HCT116 (cell line): ENCODE measurements around the gene TMEM232.

ENCODE experiments used
- ATF3 ChIP-seq: IDR thresholded peaks from 2 replicates; pipeline ENCODE4 v1.6.1; 2012
- CEBPB ChIP-seq: IDR thresholded peaks from 2 replicates; pipeline ENCODE4 v1.6.1; 2012; ENCODE audit warnings: low read depth
- CTCF ChIP-seq, 3 experiments: fragments of 200-600 bp in 1 of 3; sonication (generic) in 1 of 3; IDR thresholded peaks in 2 of 3; conservative IDR thresholded peaks in 1 of 3; 2 replicates each; pipeline ENCODE4 v1.5.1; 2012 to 2017; ENCODE audit warnings: low read depth in 2 of 3, low read length in 2 of 3, antibody characterized with exemption in 1 of 3, borderline replicate concordance in 1 of 3, control low read depth in 1 of 3, mild to moderate bottlenecking in 1 of 3, mixed read lengths in 1 of 3, mixed run types in 1 of 3, moderate library complexity in 1 of 3; ENCODE audit not compliant: insufficient read depth in 1 of 3
- EZH2 ChIP-seq: fragments of 200-600 bp; sonication (generic); IDR thresholded peaks from 2 replicates; pipeline ENCODE4 v1.6.1; 2017; ENCODE audit warnings: antibody characterized with exemption, mixed run types
- JUND ChIP-seq: IDR thresholded peaks from 2 replicates; pipeline ENCODE4 v1.6.1; 2012
- MAX ChIP-seq: IDR thresholded peaks from 2 replicates; pipeline ENCODE4 v1.6.1; 2012
- POLR2A ChIP-seq: IDR thresholded peaks from 2 replicates; pipeline ENCODE4 v1.7.0; 2011; ENCODE audit warnings: borderline replicate concordance; ENCODE audit not compliant: insufficient read depth, insufficient read length; ENCODE audit errors: extremely low read depth
- POLR2AphosphoS5 ChIP-seq: IDR thresholded peaks from 2 replicates; pipeline ENCODE4 v1.6.1; 2011; ENCODE audit warnings: mild to moderate bottlenecking, low read depth, low read length, moderate library complexity
- RAD21 ChIP-seq: IDR thresholded peaks from 2 replicates; pipeline ENCODE4 v1.6.1; 2012; ENCODE audit warnings: low read depth, mild to moderate bottlenecking
- SIN3A ChIP-seq: IDR thresholded peaks from 2 replicates; pipeline ENCODE4 v1.6.1; 2012; ENCODE audit warnings: low read depth
- SP1 ChIP-seq: IDR thresholded peaks from 2 replicates; pipeline ENCODE4 v1.6.1; 2012; ENCODE audit warnings: low read depth
- TCF7L2 ChIP-seq: IDR thresholded peaks from 2 replicates; pipeline ENCODE4 v1.7.0; 2011; ENCODE audit warnings: borderline replicate concordance, inconsistent platforms; ENCODE audit not compliant: insufficient read depth, insufficient read length; ENCODE audit errors: extremely low read depth
- YY1 ChIP-seq: IDR thresholded peaks from 2 replicates; pipeline ENCODE4 v1.6.1; 2011; ENCODE audit warnings: low read length, low read depth, moderate library complexity, mild to moderate bottlenecking; ENCODE audit not compliant: insufficient replicate concordance; ENCODE audit errors: extremely low read depth
- ZNF274 ChIP-seq: fragments of 200-500 bp; sonication (Bioruptor generic); IDR thresholded peaks from 2 replicates; pipeline ENCODE4 v1.6.1; 2014; ENCODE audit warnings: mild to moderate bottlenecking, low read depth, low read length, inconsistent platforms

GRCh38 chr5:110413856-110414255, 312.6 kb downstream of the TMEM232 start:
- TF ChIP-seq CTCF (IDR thresholded peaks at IDR 0.05 in 2 of 3, conservative IDR thresholded peaks at IDR 0.05 in 1 of 3; ENCODE audit: borderline replicate concordance in 1 of 3, insufficient read depth in 1 of 3, low read depth in 2 of 3, low read length in 2 of 3), result no peak
- TF ChIP-seq JUND, result no peak
- no peak for TF ChIP-seq SP1
- no peak for TF ChIP-seq POLR2A
- no peak for TF ChIP-seq ATF3
- TF ChIP-seq POLR2AphosphoS5, result no peak
- TF ChIP-seq EZH2, result no peak
- no peak for TF ChIP-seq CEBPB
- TF ChIP-seq YY1, result no peak
- no peak for TF ChIP-seq MAX
- TF ChIP-seq SIN3A, result no peak
- no peak for TF ChIP-seq ZNF274
- TF ChIP-seq RAD21, result no peak
- TF ChIP-seq TCF7L2, result no peak
